Prostate gland (tissue), 2 donors: ENCODE measurements around the gene PRDM16.

ENCODE experiments used
- CTCF ChIP-seq, 4 experiments: fragments of 200-600 bp in 2 of 4; fragments of 450-650 bp in 2 of 4; sonication (generic) in 2 of 4; IDR thresholded peaks; 1 replicate in 3 of 4; 2 replicates in 1 of 4; pipeline ENCODE4 v1.5.1; 2016 to 2019; ENCODE audit warnings: antibody characterized with exemption in 4 of 4, mild to moderate bottlenecking in 2 of 4, moderate library complexity in 2 of 4
- POLR2A ChIP-seq: fragments of 450-650 bp; IDR thresholded peaks from one replicate; pipeline ENCODE4 v1.6.1; 2016; ENCODE audit warnings: antibody characterized with exemption, mild to moderate bottlenecking
- POLR2AphosphoS5 ChIP-seq: sonication (generic); formaldehyde crosslinking; IDR thresholded peaks from one replicate; pipeline ENCODE4 v1.6.1; 2017; ENCODE audit warnings: antibody characterized with exemption

GRCh38 chr1:3141129-3141528 lies 72.1 kb downstream of the PRDM16 start:
- TF ChIP-seq CTCF (IDR thresholded peaks at IDR 0.05) (no peak), POLR2AphosphoS5 (no peak), POLR2A (no peak)
